Measurements from ENCODE around the gene RIC3.

The RIC3 gene

GRCh38 chr11:8066036-8066910 is 102.6 kb downstream of the RIC3 start:
- no peak for DNase-seq

- no peak for DNase-seq
Measured at GRCh38 chr11:8065031-8065430, 103.8 kb downstream of the RIC3 start.

- DNase-seq, result no peak
Measured at GRCh38 chr11:8063324-8063723, 105.5 kb downstream of the RIC3 start.

GRCh38 chr11:8062781-8063257 is 106.0 kb downstream of the RIC3 start:
- no peak for DNase-seq

GRCh38 chr11:8061555-8062428 is 107.0 kb downstream of the RIC3 start:
- DNase-seq, result no peak

- DNase-seq, result no peak
Measured at GRCh38 chr11:8060801-8061554, 107.8 kb downstream of the RIC3 start.

- no peak for DNase-seq
Measured at GRCh38 chr11:8060146-8060719, 108.6 kb downstream of the RIC3 start.

GRCh38 chr11:8059571-8060011 is 109.2 kb downstream of the RIC3 start:
- no peak for DNase-seq

- DNase-seq, result no peak
Measured at GRCh38 chr11:8059030-8059429, 109.8 kb downstream of the RIC3 start.

GRCh38 chr11:8058216-8058615 is 110.6 kb downstream of the RIC3 start:
- DNase-seq, result no peak

GRCh38 chr11:8056810-8057463 is 111.9 kb downstream of the RIC3 start:
- DNase-seq, result no peak
